Testis (tissue), 2 donors: Measurements from ENCODE around the gene TTBK1.

Source experiments
- POLR2A ChIP-seq: fragments of 450-650 bp; IDR thresholded peaks from one replicate; pipeline ENCODE4 v1.6.1; 2017; ENCODE audit warnings: antibody characterized with exemption, mild to moderate bottlenecking, moderate library complexity
- TF ChIP-seq, protein P1 (sequence below), 3 experiments: fragments of 450-650 bp in 2 of 3; fragments of 200-600 bp in 1 of 3; sonication (generic) in 1 of 3; IDR thresholded peaks; one replicate each; pipeline ENCODE4 v1.5.1; 2016 to 2019; ENCODE audit warnings: antibody characterized with exemption in 3 of 3, mild to moderate bottlenecking in 2 of 3, moderate library complexity in 1 of 3

DNA sequence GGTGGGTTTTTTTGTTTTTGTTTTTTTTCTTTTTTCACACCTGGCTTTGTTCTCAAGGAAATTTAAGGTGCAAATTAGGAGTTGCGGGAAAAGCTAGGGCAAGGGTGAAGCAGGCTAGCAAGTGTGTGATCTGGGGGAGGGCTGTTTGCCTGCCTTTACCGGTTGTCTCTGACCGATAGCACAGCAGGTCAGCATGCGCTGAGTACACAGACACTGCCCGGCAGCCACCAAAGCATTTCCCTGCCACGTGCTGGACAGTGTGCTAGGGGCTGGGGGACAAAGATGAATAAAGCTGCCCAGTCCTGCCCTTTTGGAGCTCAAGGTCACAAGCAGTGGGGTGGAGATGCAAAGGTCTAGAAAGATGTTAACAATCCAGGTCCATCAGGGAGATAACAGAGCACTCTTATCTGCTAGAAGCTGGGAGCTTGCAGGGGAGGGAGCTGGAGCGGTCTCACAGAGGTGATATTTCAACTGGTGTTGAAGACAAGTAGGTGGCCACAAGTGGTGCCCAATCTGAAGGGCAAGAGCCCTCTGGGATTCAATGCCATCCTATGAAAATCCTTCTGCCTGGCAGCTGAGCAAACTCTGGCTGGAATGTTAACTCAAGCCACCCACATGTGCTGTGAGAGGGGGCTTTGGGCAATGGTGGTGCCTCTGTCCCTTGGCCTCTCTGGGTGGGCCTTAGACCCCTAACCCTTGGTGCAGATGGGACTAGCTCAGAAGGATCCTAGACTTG lies 24.5 kb downstream of the TTBK1 start:
- TF ChIP-seq, protein P1, sequence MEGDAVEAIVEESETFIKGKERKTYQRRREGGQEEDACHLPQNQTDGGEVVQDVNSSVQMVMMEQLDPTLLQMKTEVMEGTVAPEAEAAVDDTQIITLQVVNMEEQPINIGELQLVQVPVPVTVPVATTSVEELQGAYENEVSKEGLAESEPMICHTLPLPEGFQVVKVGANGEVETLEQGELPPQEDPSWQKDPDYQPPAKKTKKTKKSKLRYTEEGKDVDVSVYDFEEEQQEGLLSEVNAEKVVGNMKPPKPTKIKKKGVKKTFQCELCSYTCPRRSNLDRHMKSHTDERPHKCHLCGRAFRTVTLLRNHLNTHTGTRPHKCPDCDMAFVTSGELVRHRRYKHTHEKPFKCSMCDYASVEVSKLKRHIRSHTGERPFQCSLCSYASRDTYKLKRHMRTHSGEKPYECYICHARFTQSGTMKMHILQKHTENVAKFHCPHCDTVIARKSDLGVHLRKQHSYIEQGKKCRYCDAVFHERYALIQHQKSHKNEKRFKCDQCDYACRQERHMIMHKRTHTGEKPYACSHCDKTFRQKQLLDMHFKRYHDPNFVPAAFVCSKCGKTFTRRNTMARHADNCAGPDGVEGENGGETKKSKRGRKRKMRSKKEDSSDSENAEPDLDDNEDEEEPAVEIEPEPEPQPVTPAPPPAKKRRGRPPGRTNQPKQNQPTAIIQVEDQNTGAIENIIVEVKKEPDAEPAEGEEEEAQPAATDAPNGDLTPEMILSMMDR (IDR thresholded peaks at IDR 0.05): no peak
- no peak for TF ChIP-seq POLR2A
